Measurements from ENCODE around the gene LDLR.
"Not testable (repeated sequence)": the region's sequence is repeated elsewhere in the genome, so short reads cannot be mapped to it uniquely, and the experiment has no call there.

LDLR gene

DNA sequence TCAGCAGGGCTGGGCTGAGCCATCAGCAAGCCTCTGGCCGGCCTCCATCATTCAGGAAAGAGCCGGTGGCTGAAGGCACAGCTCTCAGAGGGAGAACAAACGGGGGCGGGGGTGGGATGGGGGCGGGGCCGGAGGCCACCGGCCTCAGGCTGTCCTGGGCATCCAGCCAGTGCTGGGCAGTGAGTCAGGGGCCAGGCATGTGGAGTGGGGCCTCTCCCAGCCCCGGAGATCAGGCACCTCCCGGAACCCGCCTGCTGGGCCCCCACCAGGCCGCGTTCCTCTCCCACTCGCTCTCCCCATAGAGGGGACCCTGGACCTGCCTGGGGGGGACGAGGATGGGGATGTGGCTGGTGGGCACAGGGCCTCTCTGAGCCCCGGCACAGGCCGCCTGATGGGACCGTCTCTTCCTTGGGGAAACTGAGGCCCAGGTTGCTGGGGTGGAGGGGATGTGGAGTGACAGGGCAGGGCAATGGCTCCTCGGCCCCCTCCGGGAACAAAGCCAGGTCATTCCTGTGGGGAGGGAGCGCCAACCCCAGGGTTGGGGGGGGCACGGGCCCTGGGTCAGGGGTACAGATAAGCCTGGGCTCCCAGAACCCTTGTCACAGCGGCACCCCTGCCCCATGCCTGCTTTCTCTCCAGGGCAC, 53.4 kb downstream of the LDLR start:
- no peak for DNase-seq

DNA sequence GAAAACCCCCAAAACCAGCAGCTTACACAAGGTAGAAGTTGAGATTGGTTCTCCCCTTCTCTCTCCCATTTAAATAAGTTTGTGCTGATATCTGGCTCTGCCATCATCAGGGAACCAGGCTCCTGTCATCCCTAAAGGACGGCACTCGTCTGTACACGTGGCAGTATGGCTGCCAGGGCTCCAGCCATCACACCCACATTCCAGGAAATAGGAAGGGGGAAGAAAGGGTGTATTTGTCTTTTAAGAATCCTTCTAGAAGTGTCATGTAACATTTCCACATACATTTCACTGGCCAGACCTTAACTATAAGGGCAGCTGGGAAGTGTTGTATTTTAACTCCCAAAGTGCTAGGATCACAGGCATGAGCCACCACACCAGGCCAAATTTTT, 56.3 kb downstream of the LDLR start:
- DNase-seq: no peak

DNA sequence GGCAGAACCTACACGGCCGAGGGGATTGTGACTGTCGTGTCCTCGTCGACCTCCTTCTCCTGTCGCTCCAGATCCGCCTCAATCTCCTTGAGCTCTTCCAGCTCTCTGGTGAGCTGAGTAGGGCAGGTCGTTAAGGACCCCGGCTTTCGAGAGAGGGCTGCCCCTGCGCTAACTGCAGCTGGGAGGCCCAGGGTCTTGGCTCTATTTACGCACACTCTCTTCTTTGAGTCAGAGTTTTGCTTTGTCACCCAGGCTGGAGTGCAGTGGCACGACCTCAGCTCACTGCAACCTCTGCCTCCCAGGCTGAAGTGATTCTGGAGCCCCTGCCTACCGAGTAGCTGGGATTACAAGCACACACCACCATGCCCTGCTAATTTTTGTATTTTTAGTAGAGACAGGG, 58.7 kb downstream of the LDLR start:
- no peak for DNase-seq

DNA sequence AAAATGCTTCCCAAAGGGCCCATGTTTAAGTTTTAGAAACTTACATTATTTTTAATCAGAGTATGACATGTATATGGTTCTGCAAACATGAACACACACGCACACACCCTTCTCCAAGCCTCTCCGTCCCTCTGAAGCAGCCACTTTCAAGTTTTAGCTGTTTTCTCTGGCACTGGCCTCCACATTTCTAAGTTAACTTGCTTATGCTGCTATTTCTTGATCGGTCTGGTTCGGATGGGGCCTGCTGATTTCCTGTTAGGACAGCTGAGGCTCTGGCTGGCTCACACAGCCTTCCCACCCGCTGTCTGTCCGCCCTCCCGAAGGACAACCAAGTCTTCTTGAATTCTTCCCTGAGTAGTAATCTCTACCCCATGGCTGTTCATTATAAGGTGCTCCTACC, 61.9 kb downstream of the LDLR start:
- DNase-seq: no peak

DNA sequence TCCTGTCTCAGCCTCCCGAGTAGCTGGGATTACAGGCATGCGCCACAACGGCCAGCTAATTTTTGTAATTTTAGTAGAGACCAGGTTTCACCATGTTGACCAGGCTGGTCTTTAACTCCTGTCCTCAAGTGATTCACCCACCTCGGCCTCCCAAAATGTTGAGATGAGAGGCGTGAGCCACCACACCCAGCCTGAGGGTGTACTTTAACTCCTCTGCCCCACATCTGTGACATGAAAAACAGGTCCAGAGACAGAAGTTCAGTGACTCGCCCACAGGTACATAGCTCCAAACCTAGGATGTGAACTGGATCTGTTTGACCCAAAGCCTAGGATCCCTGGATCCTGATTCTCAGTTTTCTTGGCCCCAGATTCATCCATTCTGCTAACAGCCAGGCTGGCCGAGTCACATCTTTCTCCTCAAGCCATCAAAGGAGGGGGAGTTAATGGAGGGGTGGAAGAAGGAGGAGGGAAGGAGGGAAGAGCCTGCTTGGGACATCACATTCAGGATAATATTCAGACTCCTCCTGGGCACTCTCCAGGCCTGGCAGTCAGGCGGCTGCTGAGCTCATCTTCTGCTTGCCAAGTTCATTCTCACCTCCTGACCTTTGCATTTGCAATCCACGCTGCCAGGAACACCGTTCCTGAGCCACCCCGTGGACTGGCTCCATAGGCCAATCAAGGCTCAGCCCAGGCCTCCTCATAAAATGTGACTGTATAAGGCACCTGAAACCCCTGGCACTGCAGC, 63.2 kb downstream of the LDLR start:
- DNase-seq: no peak

DNA sequence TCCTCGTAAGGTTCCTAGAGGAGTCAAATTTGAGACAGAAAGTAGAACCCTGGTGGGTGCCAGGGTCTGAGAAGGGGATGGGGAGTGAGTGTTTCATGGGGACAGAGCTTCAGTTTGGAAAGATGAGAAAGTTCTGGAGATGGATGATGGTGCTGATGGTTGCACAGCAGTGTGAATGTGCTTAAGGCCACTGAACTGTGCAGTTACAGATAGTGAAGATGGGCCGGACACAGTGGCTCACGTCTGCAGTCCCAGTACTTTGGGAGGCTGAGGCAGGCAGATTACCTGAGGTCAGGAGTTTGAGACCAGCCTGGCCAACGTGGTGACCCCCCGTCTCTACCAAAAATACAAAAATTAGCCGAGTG, 65.4 kb downstream of the LDLR start:
- no peak for DNase-seq

DNA sequence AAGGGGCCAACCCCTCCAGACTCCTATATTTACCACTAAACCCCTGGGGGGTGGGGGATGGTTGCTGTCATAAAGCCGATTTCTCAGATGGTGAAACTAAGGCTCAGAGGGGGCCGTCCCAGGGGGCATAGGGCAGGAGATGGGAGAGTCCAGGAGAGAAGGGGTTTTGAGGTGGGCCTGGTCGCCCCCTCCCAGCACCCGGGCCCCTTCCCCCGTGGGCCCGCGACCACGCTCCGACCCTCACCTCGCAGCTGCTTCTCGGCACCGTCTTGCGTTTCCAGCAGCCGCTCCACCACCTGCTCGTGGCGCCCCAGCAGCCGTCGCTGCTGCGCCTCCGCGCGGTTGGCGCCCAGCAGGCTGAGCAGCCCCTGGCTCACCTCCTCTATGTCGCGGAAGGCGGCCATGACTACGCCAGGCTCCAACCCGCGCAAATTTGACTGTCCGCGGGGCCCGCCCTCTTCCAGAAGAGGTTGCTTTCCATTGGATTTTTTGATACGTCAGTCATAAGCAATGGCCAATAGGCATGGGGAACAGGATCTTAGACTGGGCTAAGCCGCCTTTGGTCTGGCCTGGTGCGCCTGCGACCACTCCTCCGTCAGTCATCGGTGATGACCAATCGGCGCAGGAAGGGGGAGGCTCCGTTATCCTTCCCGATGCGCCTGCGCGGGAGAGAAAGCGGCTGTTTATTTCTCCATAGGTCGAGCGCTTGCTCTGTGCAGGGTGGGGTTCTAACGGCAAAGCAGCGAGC, 66.3 kb downstream of the LDLR start, which contains the start of gene SPC24:
TSS of gene SPC24 (minus strand) at position 410 of the 748 bp plus-strand sequence. CDS start at position 404, 6 bp downstream.
- peak; percentile 95 to 96 for DNase-seq

DNA sequence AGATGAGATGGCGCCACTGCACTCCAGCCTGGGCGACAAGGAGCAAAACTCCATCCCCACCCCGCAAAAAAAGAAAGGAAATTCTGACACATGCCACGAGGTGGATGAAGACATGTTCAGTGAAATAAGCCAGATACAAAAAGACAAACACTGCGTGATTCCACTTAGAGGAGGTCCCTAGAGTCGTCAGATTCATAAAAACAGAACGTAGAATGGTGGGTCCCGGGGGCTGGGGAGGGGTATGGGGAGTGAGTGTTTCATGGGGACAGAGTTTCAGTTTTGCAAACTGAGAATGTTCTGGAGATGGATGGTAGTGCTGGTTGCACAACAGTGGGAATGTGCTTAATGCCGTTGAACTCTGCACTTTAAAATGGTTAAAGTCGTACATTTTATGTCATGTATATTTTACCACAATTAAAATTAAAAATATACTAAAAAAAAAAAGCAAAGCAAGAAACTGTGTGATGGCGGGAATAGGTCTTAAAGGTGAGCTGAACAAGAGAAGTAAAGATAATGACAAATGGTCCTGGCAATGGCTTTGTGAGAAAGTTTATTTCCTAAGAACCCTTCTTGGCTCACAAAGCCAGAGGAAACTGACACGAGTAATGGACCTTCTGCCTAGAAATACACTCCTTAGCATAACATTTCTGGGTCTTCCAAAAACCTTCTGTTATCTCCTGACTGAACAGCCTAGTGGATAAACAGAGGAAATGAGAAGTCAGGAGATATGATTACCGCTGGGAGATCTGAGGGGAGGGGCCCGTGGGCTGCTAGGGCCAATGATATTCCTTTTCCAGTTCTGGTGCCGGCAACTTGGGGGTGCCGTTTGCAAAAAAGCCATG, 70.6 kb downstream of the LDLR start:
- no peak for DNase-seq

DNA sequence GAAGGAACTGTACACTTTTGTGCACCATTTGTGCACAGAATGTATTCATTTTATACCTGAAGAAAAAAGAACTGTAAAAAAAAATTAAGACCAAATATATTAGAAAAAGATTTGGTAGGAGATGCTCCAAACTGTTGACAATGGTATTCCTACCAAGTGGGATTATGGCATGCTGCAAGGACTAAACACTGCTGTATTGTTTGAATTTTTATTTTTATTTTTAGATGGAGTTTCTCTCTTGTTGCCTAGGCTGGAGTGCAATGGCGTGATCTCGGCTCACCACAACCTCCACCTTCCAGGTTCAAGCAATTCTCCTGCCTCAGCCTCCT, 71.1 kb downstream of the LDLR start:
- DNase-seq: not testable (repeated sequence)

DNA sequence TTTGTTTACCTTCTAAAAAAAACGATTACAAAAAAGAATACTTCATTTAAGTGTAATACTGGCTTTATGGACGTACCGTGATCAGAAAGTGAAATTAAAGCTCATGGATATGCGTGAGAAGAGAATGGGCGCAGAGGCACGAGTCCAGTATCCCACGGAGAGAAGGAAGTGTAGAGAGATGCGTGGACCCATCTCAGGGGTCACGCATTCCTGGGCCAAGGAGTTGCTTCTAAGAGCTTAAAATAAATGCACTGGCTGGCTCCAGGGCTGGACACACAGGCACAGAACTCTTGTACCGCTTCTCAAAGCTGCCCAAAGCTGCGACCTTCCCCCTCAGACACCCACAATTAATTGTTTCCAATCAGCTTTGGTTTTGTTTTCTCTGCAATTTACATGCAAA, 75.0 kb downstream of the LDLR start:
- no peak for DNase-seq

DNA sequence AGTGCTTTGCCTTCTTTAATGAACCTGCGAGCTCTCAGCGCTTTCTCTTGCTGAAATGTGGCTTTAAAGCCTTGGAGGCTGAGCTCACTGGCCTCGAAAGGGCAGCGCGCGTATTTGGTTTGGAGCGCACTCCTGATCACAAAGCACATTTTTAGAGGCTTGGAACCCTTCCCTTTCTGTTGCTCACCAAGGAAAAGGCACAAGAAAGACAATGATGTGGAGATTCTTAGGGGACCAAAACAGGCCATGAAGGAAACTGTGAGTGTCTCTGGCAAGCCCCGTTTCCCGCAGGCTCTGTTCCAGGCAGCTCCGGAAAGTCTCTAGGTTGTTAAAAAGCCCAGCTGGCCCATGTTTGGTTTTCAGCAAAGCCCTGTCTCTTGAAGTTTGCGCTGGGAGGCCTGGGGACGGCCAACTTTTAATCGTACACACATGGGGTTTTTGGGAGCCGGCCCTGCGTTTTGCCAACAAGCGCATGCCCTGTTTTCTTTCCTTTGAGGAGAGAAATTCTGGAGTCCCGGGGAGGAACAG, 75.7 kb downstream of the LDLR start:
- DNase-seq: no peak

DNA sequence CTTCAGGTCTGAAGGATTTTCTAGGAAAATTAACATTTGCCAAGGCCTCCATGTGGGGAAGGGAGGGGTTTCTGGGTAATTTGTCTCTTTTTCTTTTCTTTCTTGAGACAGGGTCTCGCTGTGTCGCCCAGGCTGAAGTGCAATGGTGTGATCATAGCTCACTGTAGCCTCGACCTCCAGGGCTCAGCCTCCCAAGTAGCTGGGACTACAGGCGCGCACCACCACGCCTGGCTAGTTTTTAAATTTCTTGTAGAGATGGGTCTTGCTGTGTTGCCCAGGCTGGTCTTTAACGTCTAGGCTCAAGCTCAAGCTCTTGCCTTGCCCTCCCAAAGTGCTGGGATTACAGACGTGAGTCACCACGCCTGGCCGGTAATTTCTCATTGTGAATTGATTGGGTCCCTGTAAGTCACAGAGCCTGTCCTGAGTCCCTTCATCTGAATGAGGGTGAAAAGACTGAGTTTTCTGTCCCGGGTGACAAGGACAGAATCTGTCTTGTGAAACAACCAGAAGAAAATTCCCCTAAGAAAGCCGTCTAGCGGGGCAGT, 76.3 kb downstream of the LDLR start:
- no peak for DNase-seq

DNA sequence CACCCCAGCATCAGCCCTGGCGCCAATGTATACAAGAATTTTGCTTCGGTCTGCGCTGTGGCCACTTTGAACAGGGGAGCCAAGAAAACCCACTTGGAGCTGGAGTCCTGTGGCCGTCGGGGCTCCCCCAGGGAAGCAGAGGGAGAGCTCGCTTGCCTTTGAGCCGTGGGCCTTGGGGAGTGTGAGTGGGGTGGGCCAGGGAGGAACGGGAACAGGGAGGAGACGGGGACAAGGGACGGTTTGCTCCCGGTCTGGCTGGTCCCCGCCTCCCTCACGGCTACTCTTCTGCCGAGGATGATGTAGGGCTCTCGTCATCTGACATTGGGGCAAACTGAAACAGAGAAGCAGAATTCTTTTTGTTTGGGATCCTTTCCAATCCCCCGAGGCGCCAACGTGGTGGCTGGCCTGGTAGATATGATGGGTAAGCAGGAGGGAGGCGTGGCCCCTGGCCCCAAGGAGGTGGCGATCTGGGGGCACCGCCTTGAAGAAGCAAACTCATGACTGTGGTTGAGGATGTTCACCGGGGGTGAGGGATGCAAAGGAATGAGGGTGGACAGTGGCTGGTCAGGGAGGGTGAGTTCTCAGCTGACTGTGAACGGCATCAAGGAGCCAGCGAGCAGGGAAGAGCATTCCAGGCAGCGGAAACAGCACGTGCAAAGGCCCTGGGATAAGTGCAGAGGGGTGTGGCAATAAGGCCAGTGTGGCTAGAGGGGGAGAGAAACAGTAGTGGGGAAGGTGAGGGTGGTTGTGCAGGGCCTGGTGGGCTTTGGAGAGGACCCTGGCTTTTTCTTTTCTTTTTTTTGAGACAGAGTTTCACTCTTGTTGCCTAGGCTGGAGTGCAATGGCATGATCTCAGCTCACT, 77.2 kb downstream of the LDLR start:
- no peak for DNase-seq

DNA sequence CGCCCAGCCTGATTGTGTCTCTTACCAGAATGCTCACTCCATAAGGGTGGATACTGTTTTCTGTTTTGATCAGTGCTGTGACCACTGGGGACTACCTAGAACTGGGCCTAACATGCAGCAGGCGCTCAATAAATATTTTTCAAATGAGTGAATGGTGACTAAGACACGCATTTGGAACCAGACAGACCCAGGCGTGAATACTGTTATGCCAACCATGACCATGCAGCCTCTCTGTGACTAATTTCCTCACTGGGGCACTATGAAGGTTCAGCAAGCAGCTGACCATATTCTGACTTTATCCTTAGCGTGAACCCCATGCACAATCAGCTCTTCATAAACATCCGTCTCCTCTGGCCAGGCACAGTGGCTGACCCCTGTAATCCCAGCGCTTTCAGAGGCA, 79.3 kb downstream of the LDLR start:
- no peak for DNase-seq

DNA sequence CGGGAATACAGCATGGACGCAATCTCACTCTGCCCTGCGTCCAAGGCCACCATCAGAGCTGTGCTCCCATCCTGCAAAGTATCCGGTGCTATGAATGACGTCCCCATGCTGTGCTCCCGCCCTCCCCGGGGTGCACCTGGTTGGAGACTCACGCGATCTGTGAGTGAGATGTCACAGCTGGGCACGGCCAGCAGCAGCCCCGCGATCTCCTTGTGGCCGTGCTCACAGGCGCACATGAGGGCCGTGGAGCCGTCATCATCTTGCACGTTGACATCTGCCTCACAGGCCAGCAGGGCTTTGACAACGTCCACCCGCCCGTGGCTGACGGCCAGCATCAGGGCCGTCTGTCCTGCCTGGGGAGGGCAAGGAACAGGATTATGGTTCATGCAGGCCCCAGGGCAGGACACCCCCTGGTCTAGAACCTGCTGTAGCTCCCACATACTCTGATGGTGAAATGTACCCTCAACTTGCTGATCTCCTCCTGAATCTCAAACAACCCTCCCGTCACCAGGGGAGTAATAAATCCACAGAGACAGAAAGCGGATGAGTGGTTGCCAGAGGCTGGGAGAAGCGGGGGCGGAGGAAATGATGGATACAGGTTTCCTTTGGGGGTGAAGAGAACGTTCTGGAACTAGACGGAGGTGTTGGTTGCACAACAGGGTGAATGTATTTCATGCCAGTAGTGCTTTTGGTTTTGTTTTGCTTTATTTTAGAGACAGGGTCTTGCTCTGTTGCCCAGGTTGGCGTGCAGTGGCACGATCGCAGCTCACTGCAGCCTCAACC, 80.8 kb downstream of the LDLR start:
- DNase-seq: no peak

DNA sequence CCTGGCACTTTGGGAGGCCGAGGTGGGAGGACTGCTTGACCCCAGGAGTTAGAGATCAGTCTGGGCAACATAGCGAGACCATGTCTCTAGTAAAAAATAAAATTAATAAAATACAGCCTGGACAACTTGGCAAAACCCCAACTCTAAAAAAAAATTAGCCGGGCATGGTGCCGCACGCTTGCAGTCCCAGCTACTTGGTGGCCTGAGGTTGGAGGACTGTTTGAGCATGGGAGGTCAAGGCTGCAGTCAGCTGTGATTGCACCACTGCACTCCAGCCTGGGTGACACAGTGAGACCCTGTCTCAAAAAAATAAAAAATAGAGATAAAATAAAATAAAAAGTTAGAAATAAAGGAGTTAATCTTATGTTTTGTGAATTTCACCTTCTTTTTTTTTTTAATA, 81.9 kb downstream of the LDLR start:
- DNase-seq: no peak

DNA sequence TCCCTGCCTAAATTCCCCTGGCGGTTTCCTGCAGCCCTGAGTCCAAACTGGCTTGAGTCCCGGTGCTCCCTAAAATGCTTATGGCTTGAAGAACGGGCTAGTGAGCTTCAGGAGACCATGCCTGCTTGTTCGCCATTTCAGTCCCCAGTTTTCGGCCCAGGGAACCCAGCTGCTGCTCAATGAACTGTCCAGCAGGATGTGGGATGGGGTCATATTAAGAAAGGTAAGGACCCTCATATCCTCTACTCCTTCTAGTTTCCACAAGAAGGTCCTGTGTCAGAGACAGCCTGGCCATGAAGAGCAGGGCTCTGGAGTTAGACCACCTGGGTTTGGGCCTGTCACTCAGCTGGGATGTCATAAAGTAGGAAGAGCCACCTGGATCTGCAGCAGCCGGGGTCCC, 83.3 kb downstream of the LDLR start:
- DNase-seq: no peak

DNA sequence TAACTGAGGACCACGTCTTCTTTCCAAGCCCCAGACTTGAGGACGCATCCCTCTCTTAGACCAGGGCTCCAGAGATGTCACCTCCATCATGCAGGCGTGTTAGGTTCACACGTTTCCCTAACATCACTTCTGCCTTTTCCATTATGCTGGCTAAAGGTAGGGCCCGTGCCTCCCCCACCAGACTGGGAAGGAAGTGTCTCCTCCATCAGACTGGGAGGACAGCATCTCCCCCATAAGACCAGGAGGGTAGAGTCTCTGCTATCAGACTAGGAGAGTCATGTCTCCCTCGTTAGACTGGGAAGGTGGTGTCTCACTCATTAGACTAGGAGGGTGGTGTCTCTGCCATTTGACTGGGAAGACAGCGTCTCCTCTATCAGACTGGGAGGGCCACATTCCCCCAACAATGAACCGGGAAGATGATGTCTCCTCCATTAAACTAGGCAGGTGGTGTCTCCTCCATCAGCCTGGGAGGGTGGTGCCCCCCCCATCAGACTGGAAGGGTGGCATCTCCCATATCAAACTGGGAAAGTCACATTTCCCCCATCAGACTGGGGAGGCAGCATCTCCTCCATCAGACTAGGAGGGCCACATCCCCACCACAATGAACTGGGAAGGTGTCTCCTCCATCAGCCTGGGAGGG, 84.4 kb downstream of the LDLR start:
- DNase-seq: no peak

DNA sequence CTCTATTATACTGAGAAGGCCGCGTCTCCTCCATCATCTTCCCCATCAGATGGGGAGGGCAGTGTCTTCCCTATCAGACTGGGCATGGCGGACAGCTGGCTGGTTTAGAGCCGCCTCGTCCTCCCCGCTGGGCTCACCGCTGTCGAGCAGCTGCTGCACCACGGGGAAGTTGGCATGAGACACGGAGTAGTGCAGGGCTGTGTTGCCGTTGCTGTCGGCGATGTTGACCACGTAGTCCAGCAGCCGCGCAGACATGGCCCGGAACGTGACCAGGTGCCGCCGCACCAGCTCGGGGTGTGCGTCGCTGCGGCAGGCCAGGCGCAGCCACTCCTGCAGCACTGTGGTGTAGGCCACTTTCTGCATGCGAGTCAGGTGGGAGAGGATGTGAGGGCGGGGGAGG, 85.1 kb downstream of the LDLR start:
- no peak for DNase-seq

DNA sequence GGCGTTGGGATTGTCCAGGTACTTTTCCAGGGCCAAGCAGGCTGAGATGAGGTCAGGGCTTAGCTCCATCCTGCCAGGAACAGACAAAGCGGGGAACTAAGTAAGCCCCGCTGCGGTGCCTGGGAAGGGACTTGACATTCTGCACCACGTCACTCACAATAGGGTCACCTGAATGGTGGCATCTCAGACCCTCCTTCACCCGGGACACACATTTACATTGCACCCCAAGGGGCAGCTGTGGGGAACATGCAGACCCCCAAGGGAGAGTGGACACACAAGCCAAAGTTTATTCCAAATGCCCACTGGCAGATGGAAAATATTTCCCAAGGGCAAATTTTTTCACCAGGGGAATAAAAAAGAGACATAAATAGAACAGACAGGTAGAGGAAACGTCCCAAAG, 86.7 kb downstream of the LDLR start:
- no peak for DNase-seq

Measured in CD4-positive, alpha-beta T cell treated with Interferon alpha-2 for 1 hour (primary cell).